Astrocyte of the hippocampus (primary cell): Measurements from ENCODE around the gene TECTA.

Source experiments
- DNase-seq: peaks from one replicate; pipeline ENCODE4 v3.0.0; 2011; ENCODE audit warnings: low read depth, low spot score

Gene TECTA

GRCh38 chr11:121127809-121128208 lies 26.8 kb downstream of the TECTA start:
- DNase-seq = no peak

GRCh38 chr11:121129362-121130340 lies 28.6 kb downstream of the TECTA start:
- DNase-seq = no peak

- no peak for DNase-seq
These were observed 30.6 kb downstream of the TECTA start for GRCh38 chr11:121131656-121132055.

- peak; percentile 18 for DNase-seq
These were observed 31.4 kb downstream of the TECTA start for GRCh38 chr11:121132211-121132976.

DNA sequence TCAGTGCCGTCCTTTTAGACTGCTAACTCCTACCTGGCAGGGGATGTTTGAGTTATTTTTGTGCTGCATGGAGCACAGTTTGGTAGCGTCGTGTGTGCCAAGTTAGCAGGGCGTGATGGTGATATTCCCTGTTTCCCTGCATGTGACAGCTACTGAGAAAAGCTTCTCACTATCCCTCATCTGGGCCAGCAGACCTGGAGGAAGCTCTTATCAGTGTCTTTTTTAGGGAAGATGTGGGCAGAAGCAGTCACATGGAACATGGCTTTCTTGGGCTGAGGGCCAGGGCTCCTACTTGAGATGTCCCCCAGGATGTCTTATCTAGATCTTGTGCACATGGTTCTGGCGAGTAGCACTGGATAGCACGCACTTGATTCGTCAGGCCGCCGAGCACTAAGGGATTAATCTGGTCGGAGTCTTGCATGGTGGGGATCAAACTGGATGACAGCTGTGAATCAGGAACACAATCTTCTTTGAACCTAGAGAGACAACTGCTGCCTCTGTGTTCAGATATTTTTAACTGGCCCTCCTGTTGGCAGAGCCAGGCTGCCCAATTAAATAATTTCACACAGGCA lies 33.8 kb downstream of the TECTA start:
- DNase-seq = no peak

GRCh38 chr11:121137005-121137404 lies 36.0 kb downstream of the TECTA start:
- DNase-seq = no peak

DNA sequence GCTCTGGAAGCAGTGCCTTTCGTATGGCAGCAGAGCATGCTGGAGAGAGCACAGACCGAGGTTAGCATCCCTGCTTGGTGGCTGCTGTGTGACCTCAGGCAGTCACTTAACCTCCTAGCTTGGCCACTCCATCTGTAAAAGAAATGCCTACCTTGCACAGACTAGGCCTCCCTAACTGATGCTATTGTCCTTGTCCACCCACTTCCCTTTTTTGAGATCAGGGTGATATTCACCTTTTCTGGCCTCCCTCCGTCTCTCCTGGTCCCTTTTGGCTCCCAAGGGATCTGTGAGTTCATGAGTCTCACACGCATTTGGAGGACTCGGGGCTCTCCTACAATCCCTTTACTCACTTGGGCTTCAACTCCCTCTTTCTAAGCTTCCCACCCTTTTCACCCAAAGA lies 37.2 kb downstream of the TECTA start:
- no peak for DNase-seq

DNA sequence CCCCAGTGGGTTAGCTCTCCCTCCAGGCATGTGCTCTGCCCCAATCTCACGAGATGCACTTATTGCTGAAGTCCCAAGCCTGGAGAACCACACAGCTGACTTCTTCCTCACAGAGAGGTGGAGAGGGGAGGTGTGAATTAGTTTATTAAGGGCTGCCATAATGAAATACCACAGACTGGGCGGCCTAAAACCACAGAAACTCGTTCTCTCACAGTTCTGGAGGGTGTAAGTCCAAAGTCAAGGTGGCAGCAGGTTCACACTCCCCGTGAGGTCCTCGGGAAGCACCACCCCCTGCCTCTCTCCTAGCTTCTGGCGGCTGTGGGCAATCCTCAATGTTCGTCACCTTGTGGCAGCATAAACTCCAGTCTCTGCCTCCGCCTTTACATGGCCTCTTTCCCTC lies 39.3 kb downstream of the TECTA start:
- no peak for DNase-seq

DNA sequence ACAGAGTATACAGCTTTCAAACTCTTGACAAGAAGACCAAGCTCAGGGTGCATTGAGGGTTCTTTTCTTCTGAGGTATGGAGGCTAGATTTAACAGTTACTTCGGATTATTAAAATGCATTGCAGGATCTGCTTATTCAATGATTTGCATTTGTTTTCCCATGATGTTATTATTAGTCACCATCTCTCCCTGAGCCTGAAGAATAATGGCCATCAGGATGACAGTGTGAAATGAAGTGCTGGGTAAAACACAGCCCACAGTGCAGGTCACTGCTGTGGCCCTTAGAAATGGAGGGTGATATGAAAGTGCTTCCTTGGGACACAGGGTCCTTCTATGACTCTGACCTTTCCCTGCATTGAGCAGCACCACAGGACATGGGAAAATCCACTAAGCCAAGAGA lies 40.0 kb downstream of the TECTA start:
- DNase-seq = peak; percentile 30

DNA sequence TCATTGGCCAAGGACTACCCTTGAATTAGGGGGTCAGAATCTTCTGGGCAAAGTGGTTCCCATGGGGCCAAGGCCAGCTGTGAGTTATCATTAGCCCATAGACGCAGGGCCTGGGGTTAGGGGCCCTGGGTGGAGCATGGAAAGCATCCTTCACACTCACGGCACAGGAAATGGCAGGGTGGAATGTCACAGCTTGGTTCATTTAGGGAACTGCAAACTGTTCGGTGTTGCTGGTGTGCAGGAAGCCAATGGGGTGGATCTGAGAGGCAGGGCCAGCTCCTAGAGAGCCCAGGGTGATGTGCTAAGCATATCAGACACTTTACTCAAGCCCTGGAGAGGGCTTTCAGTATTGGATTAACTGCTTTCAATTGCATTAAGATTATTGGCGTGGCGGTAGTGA lies 42.9 kb downstream of the TECTA start:
- DNase-seq = no peak

- no peak for DNase-seq
These were observed 43.7 kb downstream of the TECTA start for GRCh38 chr11:121144723-121145122.

- no peak for DNase-seq
These were observed 44.8 kb downstream of the TECTA start for GRCh38 chr11:121145826-121146225.

DNA sequence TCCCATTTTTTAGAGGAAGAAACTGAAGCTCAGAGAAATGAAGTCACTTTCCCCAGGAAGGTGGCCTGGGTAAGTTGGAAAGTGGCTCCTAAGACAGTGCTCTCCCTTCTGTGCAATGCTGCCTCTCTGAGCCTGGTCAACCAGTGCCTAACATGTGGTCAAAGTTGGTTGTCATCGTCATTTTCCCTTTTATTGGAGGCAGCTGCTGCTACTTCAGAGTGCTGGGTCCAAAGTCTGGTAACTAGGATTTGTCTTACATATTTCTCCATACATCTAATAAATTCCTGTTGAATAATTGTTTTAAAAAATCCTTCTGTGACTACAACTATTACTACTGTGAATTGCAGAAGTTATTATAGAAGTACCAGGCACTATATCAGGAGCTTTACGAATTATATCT lies 48.1 kb downstream of the TECTA start:
- no peak for DNase-seq

DNA sequence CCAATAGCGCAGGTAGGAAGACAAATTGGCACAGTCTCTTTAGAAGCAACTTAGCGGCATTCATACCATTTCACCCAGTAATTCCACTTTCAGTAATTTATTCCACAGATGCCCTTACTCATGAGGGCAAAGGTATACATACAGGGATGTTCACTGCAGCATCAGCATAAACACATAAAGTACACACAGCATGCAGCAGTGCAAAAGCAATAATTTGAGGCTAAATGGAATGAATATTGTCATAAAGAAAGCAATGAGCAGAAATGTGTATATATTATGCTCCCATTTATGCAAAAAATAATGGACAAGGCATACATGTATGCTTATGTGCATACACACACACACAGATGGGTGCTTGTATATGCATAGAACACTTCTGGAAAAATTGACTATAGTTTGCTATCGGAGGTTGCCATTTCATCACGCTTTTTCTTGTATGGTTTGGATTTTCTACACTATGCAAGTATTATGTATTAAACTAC lies 50.2 kb downstream of the TECTA start:
- no peak for DNase-seq

DNA sequence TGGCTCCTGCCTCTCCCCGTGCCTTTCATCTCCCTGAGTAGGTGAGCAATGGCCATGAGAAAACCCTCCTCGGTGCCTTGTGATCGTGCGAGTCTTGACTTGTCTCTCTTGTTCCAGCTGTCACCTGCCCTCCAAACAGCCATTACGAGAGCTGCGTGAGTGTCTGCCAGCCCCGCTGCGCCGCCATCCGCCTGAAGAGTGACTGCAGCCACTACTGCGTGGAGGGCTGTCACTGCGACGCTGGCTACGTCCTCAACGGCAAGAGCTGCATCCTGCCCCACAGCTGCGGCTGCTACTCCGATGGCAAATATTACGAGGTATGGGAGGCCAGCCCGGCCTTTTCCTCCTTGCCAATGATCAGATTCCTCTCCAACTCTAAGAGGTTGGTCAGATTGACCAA lies 51.7 kb downstream of the TECTA start:
- DNase-seq = no peak

- no peak for DNase-seq
These were observed 52.4 kb downstream of the TECTA start for GRCh38 chr11:121153472-121153871.

GRCh38 chr11:121154486-121155314 lies 53.7 kb downstream of the TECTA start:
- no peak for DNase-seq

DNA sequence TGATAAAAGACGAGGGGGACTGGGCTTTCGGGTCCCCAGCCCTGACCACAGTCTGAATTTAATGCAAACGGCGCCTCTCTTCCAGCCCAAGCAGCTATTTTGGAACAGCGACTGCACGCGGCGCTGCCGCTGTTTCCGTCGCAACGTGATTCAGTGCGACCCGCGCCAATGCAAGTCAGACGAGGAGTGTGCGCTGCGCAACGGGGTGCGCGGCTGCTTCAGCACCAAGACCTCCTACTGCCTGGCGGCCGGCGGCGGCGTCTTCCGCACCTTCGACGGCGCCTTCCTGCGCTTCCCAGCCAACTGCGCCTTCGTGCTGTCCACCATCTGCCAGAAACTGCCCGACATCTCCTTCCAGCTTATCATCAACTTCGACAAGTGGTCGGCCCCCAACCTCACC lies 56.7 kb downstream of the TECTA start:
- no peak for DNase-seq

DNA sequence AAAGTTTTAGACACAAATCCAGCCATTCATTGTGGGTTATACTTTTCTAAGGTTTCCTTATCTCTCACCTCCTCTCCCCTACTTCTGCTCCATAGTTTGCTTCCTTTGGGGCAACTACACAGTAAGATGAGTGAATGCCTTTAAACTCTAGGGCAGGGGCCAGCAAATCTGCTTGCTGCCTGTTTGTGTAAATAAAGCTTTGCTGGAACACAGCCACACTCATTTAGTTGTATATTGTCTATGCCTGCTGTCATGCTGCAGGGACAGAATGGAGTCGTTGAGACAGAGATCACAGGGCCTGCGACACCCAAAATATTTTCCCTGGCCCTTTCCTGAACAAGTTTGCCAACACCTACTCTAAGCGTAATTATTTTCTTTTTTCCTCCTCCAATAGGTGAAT lies 58.7 kb downstream of the TECTA start:
- DNase-seq = no peak

DNA sequence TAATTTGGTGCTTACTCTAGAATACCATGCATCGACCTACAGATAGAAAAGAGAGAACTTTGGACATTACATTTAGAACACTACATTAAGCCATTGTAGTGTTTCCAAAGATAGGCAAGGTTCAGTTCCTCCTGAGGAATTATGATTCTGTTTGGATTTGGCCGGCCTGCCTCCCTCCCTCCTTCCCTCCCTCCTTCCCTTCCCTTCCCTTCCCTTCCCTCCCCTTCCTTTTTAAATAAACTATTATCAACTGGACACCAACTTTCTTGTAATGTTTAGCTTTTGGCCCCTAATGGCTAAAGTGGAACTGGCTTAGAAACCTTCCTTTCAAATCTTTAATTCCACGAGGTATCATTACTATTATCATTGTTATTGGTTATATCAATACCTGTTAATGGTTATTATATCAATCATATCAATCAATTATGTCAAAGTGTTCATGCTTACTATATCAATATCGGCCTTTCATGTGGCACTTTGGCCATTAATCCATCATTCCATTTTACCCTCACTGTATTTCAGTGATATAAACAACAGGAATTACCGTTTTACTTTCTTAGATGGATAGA lies 60.4 kb downstream of the TECTA start:
- DNase-seq = no peak
